LNCAP (cell line): ENCODE measurements around the gene CENPA.

ENCODE experiments used
- TF ChIP-seq, protein P1 (sequence below): fragments of 450-650 bp; IDR thresholded peaks from 2 replicates; pipeline ENCODE4 v1.5.1; 2017; ENCODE audit warnings: mild to moderate bottlenecking

CENPA gene

DNA sequence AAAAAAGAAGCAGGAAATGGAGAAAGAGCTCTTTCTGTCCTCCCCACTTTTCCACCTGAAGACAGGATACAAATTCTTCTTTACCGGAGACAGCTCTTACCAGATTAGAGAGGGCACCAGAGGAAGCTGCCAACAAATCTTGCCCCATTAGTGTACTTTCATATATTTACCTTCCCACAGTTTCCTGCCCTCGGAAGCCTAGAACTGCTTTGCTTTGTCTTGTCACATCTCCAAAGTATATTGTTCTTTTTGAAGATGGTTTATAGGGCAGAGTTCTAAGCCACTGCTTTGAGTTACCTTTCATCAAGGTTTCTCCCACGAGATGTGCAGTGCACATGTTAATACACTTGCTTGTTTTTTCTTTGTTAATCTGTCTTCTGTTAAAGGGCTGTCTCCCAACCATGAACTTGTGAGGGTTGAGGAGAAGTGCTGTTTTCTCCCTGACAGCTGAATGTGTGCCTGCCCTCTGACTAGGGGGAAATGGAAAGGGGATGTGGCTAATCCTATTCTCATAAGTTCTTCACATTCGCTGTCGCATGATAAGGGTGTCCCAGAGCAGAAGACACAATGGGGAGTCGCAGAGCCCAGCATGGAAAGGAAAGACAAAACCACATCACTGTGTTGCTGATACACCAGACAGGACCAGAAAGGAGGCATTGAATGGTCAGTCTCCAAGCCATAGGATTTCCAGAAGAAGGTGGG lies 24.2 kb downstream of the CENPA start:
- TF ChIP-seq, protein P1, sequence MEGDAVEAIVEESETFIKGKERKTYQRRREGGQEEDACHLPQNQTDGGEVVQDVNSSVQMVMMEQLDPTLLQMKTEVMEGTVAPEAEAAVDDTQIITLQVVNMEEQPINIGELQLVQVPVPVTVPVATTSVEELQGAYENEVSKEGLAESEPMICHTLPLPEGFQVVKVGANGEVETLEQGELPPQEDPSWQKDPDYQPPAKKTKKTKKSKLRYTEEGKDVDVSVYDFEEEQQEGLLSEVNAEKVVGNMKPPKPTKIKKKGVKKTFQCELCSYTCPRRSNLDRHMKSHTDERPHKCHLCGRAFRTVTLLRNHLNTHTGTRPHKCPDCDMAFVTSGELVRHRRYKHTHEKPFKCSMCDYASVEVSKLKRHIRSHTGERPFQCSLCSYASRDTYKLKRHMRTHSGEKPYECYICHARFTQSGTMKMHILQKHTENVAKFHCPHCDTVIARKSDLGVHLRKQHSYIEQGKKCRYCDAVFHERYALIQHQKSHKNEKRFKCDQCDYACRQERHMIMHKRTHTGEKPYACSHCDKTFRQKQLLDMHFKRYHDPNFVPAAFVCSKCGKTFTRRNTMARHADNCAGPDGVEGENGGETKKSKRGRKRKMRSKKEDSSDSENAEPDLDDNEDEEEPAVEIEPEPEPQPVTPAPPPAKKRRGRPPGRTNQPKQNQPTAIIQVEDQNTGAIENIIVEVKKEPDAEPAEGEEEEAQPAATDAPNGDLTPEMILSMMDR: no peak

DNA sequence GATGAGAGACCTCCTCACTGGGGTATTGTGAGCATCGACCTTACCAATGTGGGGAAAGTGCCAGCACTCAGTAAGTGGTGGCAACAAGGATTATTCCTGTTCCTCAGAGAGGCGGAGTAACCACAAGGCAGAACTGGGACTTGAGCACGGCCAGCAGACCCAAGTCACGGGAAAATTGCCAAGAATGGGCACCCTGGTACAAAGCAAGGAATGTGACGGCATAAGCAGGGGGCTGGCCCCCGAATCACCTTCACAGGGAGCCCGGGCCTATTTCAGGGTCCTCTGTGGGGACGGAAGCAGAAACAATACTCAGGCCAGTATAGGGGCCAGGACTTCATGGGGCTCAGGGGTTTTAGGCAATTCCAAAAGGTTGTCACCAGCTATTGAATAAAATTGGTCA lies 25.4 kb downstream of the CENPA start:
- TF ChIP-seq, protein P1: no peak

DNA sequence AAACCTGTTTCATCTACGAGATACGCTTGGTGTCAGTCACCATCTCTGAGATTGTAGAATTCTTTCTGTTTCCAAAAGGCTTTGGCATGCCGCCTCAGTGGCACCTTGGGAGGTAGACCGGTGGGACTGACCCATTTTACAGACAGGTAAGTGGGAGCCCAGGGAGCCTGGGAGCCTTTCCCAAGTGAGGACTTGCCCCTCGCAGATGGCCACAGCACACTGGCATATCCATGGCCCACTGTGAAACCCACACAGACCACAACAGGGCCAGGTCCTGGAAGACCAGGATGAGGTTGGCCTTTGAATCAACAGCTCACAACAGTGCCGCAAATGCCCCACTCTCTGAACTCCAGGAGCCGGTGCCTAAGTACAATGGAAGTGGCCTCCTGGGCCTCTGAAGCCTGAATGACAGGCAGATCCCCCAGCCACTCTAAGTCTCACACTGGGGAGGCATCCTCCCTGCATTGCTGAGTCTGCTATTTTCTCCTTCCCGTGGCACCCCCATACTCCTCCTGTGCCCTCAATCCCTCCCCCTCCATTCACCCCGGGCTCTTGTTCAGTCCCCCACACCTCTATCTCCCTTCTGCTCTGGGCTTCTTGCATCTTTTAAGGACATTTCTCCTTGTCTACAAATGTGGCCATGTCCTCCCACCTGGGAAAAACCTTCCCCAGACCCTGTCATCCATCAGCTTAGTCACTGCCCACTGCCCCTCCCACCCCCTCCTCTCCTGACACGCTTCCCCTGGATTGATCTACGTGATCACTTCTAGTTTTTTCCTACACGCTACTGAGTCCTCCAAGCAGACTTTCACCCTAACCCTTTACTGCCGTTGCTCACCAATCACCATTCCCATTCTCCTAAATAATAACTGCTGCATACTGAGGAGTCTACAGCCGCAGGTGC lies 26.2 kb downstream of the CENPA start:
- TF ChIP-seq, protein P1: no peak

DNA sequence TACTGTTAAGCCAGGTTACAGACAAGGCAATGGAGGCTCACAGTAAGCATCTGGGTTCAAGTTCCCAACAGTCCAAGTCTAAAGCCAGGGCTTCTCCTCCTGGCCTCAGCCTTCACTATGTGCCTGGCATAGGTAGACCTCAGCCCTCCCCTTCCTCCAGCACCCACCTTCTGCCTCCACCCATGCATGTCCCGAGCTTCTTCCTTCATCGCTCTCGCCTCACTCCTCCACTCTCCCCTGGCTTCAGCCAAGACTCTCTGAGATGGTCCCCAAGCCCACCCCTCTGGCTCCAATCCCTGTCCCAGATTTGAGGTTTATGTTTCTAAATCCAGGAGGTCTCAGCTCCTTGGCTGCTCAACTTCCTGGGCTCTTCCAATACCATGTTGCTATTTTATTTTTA lies 26.9 kb downstream of the CENPA start:
- TF ChIP-seq, protein P1: no peak

DNA sequence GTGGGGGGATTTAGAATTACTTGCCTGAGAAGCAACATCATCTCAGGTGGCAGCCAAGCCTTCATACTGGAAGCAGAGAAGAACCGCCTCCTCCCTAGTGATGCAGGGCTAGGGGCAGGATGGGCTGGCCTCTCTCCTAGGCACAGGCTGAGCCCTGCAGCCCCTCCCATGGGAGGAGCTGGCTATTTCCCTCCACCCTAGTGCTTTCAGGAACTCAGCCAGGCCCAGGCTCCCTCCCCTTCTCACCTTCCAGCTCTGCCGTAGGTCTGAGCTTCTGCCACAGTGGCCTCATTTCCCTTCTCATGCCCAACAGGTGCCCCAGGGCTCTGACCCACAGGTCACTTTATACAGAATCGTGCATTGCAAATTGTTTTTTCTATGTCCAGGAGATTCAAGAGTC lies 31.0 kb downstream of the CENPA start:
- TF ChIP-seq, protein P1: no peak

DNA sequence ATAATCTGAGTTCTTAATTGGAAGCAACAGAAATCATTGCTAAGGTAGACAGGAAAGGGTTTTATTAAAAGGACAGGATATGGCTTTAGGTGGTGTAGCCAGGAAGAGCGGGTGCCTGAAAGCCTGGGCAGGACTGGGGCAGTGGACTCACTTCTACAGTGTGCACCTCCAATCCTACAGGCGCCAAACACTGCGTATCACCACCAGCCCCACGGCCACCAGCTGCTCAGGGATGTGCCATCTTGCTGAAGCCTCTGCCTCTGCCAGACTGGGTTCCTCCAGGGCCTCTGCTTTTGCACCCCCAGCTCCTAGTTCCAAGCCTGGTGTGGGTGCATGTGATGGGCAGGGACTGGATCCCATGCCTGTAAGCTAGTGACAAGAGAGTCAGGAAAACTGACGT lies 32.4 kb downstream of the CENPA start:
- TF ChIP-seq, protein P1: no peak

DNA sequence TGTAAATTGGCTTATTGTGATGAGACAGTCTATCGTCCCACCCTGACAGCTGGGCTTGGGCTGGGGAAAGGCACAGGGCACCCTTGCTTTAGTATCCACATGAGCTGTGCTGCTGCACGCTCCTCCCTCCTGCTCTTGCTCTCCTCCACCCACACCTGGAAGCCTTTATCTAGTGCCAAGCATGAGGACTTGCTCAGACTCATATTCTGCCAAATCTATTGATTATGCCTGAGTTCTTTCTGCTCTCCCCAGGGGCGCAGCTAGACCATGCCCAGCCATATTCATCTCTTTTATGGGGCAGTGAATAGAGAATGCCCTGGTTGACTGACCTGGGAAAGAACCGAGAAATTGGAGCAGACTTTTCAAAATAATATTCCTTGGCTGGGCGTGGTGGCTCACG lies 33.1 kb downstream of the CENPA start:
- TF ChIP-seq, protein P1: no peak
